Prostate gland (tissue), 2 donors: ENCODE measurements around the gene TCF12.

Experiments used
- CTCF ChIP-seq, 4 experiments: fragments of 200-600 bp in 2 of 4; fragments of 450-650 bp in 2 of 4; sonication (generic) in 2 of 4; IDR thresholded peaks; 1 replicate in 3 of 4; 2 replicates in 1 of 4; pipeline ENCODE4 v1.5.1; 2016 to 2019; ENCODE audit warnings: antibody characterized with exemption in 4 of 4, mild to moderate bottlenecking in 2 of 4, moderate library complexity in 2 of 4
- POLR2A ChIP-seq: fragments of 450-650 bp; IDR thresholded peaks from one replicate; pipeline ENCODE4 v1.6.1; 2016; ENCODE audit warnings: antibody characterized with exemption, mild to moderate bottlenecking
- POLR2AphosphoS5 ChIP-seq: sonication (generic); formaldehyde crosslinking; IDR thresholded peaks from one replicate; pipeline ENCODE4 v1.6.1; 2017; ENCODE audit warnings: antibody characterized with exemption

GRCh38 chr15:57205027-57205855 is 286.8 kb downstream of the TCF12 start:
- TF ChIP-seq CTCF (IDR thresholded peaks at IDR 0.05) (no peak), POLR2AphosphoS5 (no peak), POLR2A (no peak)
